Measurements from ENCODE around the gene TMC1. TPM values are rescaled to one million over a fixed set of nuclear protein-coding genes. Genes with fewer than 3 reads are reported as not detected.

Gene TMC1
- total and polyA plus RNA-seq, 11 donors = 0.07 to 0.75 (median 0.33) TPM; not detected in 5

DNA sequence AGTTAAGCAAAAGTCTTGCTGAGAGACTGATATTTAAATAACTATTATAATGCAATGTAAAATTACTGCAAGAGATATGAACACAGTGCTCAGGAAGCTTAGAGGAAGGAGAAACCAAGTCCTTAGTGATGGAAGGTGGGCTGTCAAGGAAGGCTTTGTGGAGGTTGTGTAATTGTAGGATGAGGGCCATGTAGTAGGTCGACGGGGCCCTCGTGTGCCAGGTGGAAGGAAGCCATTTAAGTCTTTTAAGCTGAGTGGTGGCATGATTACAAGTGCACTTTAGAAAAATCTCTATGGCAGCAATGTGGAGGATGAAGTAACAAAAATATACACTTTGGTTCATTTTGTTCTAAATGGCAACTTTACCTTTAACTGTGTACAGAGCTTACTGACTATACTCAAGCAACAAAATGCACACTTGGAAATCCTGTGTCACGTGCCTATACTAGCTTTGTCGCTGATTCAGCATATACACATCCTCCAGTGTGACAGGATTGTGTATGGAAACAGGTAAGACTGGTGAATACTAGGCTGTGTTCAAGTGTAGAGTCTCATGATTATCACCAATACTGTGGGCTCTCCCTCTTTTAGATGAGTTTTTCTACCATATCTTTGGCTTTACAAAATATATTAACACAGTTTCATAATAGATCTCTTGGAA is 78.6 kb downstream of the TMC1 start:
- DNase-seq = no peak
- 81 to 89% (median 84%) methylated on average over 5 of the region's 5 CpGs for WGBS, 4 donors
- no peaks in the 10 kb centered on the region for H3K9me3 ChIP-seq
- intact Hi-C loops (cut with DNase I) = loop anchor here in 6 of 10 donors (10.0 kb wide), 9 partner anchors 65 to 565 kb away; partner anchors contain the start of gene ZFAND5 (in 1 of the 6)
- no peaks in the 10 kb centered on the region for H3K36me3 ChIP-seq
- peaks cover 0 to 8% (median 0%) of the 10 kb centered on the region in 12 donors for H3K4me1 ChIP-seq
- H3K27ac ChIP-seq = no peak overlapping the region
- no peak overlapping the region for H3K4me3 ChIP-seq
- H3K27me3 ChIP-seq = no peaks in the 10 kb centered on the region
- ATAC-seq = no peak
- TF ChIP-seq CTCF (IDR thresholded peaks at IDR 0.05) (no peak), POLR2A (IDR thresholded peaks at IDR 0.05) (no peak)

DNA sequence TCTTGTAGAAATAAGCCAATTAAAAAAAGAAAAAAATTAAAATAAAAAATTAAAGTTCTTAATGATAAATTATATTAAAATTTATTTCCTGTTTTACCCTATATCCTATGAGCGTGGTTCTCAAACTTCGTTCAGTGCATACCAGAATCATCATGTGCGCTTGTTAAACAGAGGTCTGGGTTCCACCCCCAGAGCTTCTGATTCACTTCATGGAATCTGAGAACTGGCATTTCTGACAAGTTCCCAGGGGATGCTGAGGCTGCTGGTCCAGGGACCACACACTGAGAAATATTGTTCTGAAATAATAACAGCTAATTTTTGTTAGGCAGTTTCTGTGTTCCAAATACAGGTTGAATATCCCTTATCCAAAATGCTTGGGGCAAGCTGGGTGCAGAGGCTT is 79.3 kb downstream of the TMC1 start:
- H3K27me3 ChIP-seq = no peaks in the 10 kb centered on the region
- TF ChIP-seq POLR2A (IDR thresholded peaks at IDR 0.05) = no peak
- no peak for TF ChIP-seq CTCF (IDR thresholded peaks at IDR 0.05)
- H3K27ac ChIP-seq = no peak overlapping the region
- no peaks in the 10 kb centered on the region for H3K9me3 ChIP-seq
- intact Hi-C loops (cut with DNase I) = loop anchor here in 2 of 10 donors (10.0 kb wide), 2 partner anchors 64 to 396 kb away; no protein-coding TSS in a partner anchor
- ATAC-seq = no peak
- no peak for DNase-seq
- peaks cover 0 to 8% (median 0%) of the 10 kb centered on the region in 12 donors for H3K4me1 ChIP-seq
- H3K36me3 ChIP-seq = no peaks in the 10 kb centered on the region
- WGBS, 4 donors = 91 to 96% (median 94%) methylated on average over 3 of the region's 3 CpGs
- H3K4me3 ChIP-seq = no peak overlapping the region

GRCh38 chr9:72601615-72602014 is 80.2 kb downstream of the TMC1 start:
- 71 to 93% (median 73%) methylated on average over 2 of the region's 2 CpGs for WGBS, 4 donors
- H3K36me3 ChIP-seq = no peaks in the 10 kb centered on the region
- H3K9me3 ChIP-seq = peaks cover 0 to 3% (median 0%) of the 10 kb centered on the region in 12 donors
- H3K4me3 ChIP-seq = no peak overlapping the region
- no peak overlapping the region for H3K27ac ChIP-seq
- ATAC-seq (no peak), DNase-seq (no peak)
- TF ChIP-seq POLR2A (IDR thresholded peaks at IDR 0.05) (no peak), CTCF (IDR thresholded peaks at IDR 0.05) (no peak)
- no peaks in the 10 kb centered on the region for H3K27me3 ChIP-seq
- intact Hi-C loops (cut with DNase I) = loop anchor here in 2 of 10 donors (10.0 kb wide), 2 partner anchors 63 to 397 kb away; no protein-coding TSS in a partner anchor
- peaks cover 0 to 8% (median 0%) of the 10 kb centered on the region in 12 donors for H3K4me1 ChIP-seq

GRCh38 chr9:72612449-72612848 is 91.0 kb downstream of the TMC1 start:
- intact Hi-C loops (cut with DNase I) = no loop called here
- Histone ChIP-seq H3K9me3 (no peaks in the 10 kb centered on the region), H3K4me3 (no peak overlapping the region), H3K27ac (no peak overlapping the region), H3K36me3 (no peaks in the 10 kb centered on the region), H3K27me3 (no peaks in the 10 kb centered on the region), H3K4me1 (no peaks in the 10 kb centered on the region)
- ATAC-seq (no peak), DNase-seq (no peak)
- 86 to 96% (median 93%) methylated on average over 1 of the region's 1 CpG for WGBS, 4 donors
- TF ChIP-seq POLR2A (IDR thresholded peaks at IDR 0.05) (no peak), CTCF (IDR thresholded peaks at IDR 0.05) (no peak)
